ENCODE data around the gene AUTS2. TPM values are rescaled to one million over a fixed set of nuclear protein-coding genes. Genes with fewer than 3 reads are reported as not detected.

The AUTS2 gene
- total RNA-seq, 5 donors from 2014 or later (not counting 1 experiment from before 2014, with no cell fraction given) = 10.6 to 66.2 (median 37.6) TPM

GRCh38 chr7:70340236-70340635 is 742.0 kb downstream of the AUTS2 start:
- Histone ChIP-seq H3K36me3 (ENCODE audit: control insufficient read depth in 2 of 2, extremely low read depth in 1 of 2, insufficient read depth in 1 of 2, low read length in 1 of 2) (no peaks in the 10 kb centered on the region), H3K4me1 (ENCODE audit: control insufficient read depth in 1 of 2, extremely low read depth in 1 of 2, insufficient read depth in 2 of 2, low read length in 2 of 2) (peaks cover 3 to 9% of the 10 kb centered on the region in 2 experiments), H3K27me3 (replicated peaks in 1 of 2; ENCODE audit: control insufficient read depth in 2 of 2, extremely low read depth in 1 of 2, insufficient read depth in 2 of 2, low read length in 1 of 2) (no peaks in the 10 kb centered on the region), H3K9me3 (no peaks in the 10 kb centered on the region), H3K4me3 (ENCODE audit: control insufficient read depth in 1 of 2, extremely low read depth in 1 of 2, low read length in 1 of 2) (no peak overlapping the region), H3K27ac (ENCODE audit: low read length) (no peak overlapping the region)
- DNase-seq (no peak), ATAC-seq (replicated peaks in 1 of 4) (no peak)
- H3K27ac Mint-ChIP-seq = no peak overlapping the region
- POLR2A ChIA-PET = no interaction called here
- H3K27me3 Mint-ChIP-seq = no peaks in the 10 kb centered on the region
- no CpG with 5 or more reads among the region's 3 CpGs for WGBS (ENCODE audit: insufficient coverage)
- H3K4me3 Mint-ChIP-seq = no peak overlapping the region
- H3K9me3 Mint-ChIP-seq = peaks cover 0 to 3% (median 0%) of the 10 kb centered on the region in 3 donors
- peaks cover 4 to 11% (median 11%) of the 10 kb centered on the region in 3 donors for H3K4me1 Mint-ChIP-seq
- CTCF ChIA-PET = no interaction called here
- no peaks in the 10 kb centered on the region for H3K36me3 Mint-ChIP-seq

- ATAC-seq (replicated peaks in 1 of 4) (no peak), DNase-seq (no peak)
- H3K27ac ChIP-seq (ENCODE audit: low read length) = no peak overlapping the region
- H3K36me3 Mint-ChIP-seq = no peaks in the 10 kb centered on the region
- H3K4me1 Mint-ChIP-seq = peaks cover under 1 to 9% (median 6%) of the 10 kb centered on the region in 3 donors
- 100% methylated on average over 1 of the region's 2 CpGs for WGBS (ENCODE audit: insufficient coverage)
- no peak overlapping the region for H3K27ac Mint-ChIP-seq
- POLR2A ChIA-PET = interaction anchor here in 1 of 2 donors (0.6 kb wide), 1 partner anchor 22 kb away, joined by 3 read pairs; no protein-coding TSS in a partner anchor
- H3K4me1 ChIP-seq (ENCODE audit: control insufficient read depth in 1 of 2, extremely low read depth in 1 of 2, insufficient read depth in 2 of 2, low read length in 2 of 2) = peaks cover 2 to 3% of the 10 kb centered on the region in 2 experiments
- H3K27me3 ChIP-seq (replicated peaks in 1 of 2; ENCODE audit: control insufficient read depth in 2 of 2, extremely low read depth in 1 of 2, insufficient read depth in 2 of 2, low read length in 1 of 2) = no peaks in the 10 kb centered on the region
- H3K27me3 Mint-ChIP-seq = no peaks in the 10 kb centered on the region
- H3K9me3 Mint-ChIP-seq = peaks cover 0 to 3% (median 0%) of the 10 kb centered on the region in 3 donors
- H3K9me3 ChIP-seq = no peaks in the 10 kb centered on the region
- CTCF ChIA-PET = no interaction called here
- H3K4me3 Mint-ChIP-seq = no peak overlapping the region
- H3K4me3 ChIP-seq (ENCODE audit: control insufficient read depth in 1 of 2, extremely low read depth in 1 of 2, low read length in 1 of 2) = no peak overlapping the region
- no peaks in the 10 kb centered on the region for H3K36me3 ChIP-seq (ENCODE audit: control insufficient read depth in 2 of 2, extremely low read depth in 1 of 2, insufficient read depth in 1 of 2, low read length in 1 of 2)
Measured at GRCh38 chr7:70341446-70341845, 743.2 kb downstream of the AUTS2 start.

GRCh38 chr7:70343519-70343918 is 745.2 kb downstream of the AUTS2 start:
- peaks cover 0 to 3% (median 0%) of the 10 kb centered on the region in 3 donors for H3K9me3 Mint-ChIP-seq
- H3K4me1 ChIP-seq (ENCODE audit: control insufficient read depth in 1 of 2, extremely low read depth in 1 of 2, insufficient read depth in 2 of 2, low read length in 2 of 2) = peaks cover 8 to 16% of the 10 kb centered on the region in 2 experiments
- no peak overlapping the region for H3K4me3 ChIP-seq (ENCODE audit: control insufficient read depth in 1 of 2, extremely low read depth in 1 of 2, low read length in 1 of 2)
- ChIA-PET CTCF (no interaction called here), POLR2A (no interaction called here)
- no peaks in the 10 kb centered on the region for H3K27me3 ChIP-seq (replicated peaks in 1 of 2; ENCODE audit: control insufficient read depth in 2 of 2, extremely low read depth in 1 of 2, insufficient read depth in 2 of 2, low read length in 1 of 2)
- WGBS (ENCODE audit: insufficient coverage) = 83% methylated on average over 1 of the region's 2 CpGs
- H3K36me3 ChIP-seq (ENCODE audit: control insufficient read depth in 2 of 2, extremely low read depth in 1 of 2, insufficient read depth in 1 of 2, low read length in 1 of 2) = no peaks in the 10 kb centered on the region
- DNase-seq (no peak), ATAC-seq (replicated peaks in 1 of 4) (no peak)
- H3K4me1 Mint-ChIP-seq = peaks cover 12 to 15% (median 12%) of the 10 kb centered on the region in 3 donors
- no peak overlapping the region for H3K27ac ChIP-seq (ENCODE audit: low read length)
- H3K4me3 Mint-ChIP-seq = no peak overlapping the region
- no peaks in the 10 kb centered on the region for H3K27me3 Mint-ChIP-seq
- H3K27ac Mint-ChIP-seq = no peak overlapping the region
- H3K36me3 Mint-ChIP-seq = no peaks in the 10 kb centered on the region
- no peaks in the 10 kb centered on the region for H3K9me3 ChIP-seq

GRCh38 chr7:70344726-70345125 is 746.5 kb downstream of the AUTS2 start:
- POLR2A ChIA-PET = no interaction called here
- CTCF ChIA-PET = no interaction called here
- Histone ChIP-seq H3K36me3 (ENCODE audit: control insufficient read depth in 2 of 2, extremely low read depth in 1 of 2, insufficient read depth in 1 of 2, low read length in 1 of 2) (no peaks in the 10 kb centered on the region), H3K27ac (ENCODE audit: low read length) (no peak overlapping the region), H3K27me3 (replicated peaks in 1 of 2; ENCODE audit: control insufficient read depth in 2 of 2, extremely low read depth in 1 of 2, insufficient read depth in 2 of 2, low read length in 1 of 2) (no peaks in the 10 kb centered on the region), H3K4me3 (ENCODE audit: control insufficient read depth in 1 of 2, extremely low read depth in 1 of 2, low read length in 1 of 2) (no peak overlapping the region), H3K4me1 (ENCODE audit: control insufficient read depth in 1 of 2, extremely low read depth in 1 of 2, insufficient read depth in 2 of 2, low read length in 2 of 2) (peaks cover 8 to 16% of the 10 kb centered on the region in 2 experiments), H3K9me3 (no peaks in the 10 kb centered on the region)
- Mint-ChIP-seq H3K4me1 (peaks cover 12 to 15% (median 12%) of the 10 kb centered on the region in 3 donors), H3K27me3 (no peaks in the 10 kb centered on the region), H3K36me3 (no peaks in the 10 kb centered on the region), H3K27ac (no peak overlapping the region), H3K9me3 (peaks cover 0 to 3% (median 0%) of the 10 kb centered on the region in 3 donors), H3K4me3 (no peak overlapping the region)
- WGBS (ENCODE audit: insufficient coverage) = no CpG with 5 or more reads among the region's 2 CpGs
- DNase-seq = no peak
- no peak for ATAC-seq (replicated peaks in 1 of 4)

GRCh38 chr7:70346844-70347462 is 748.7 kb downstream of the AUTS2 start:
- no peak for DNase-seq
- Histone ChIP-seq H3K4me3 (ENCODE audit: control insufficient read depth in 1 of 2, extremely low read depth in 1 of 2, low read length in 1 of 2) (no peak overlapping the region), H3K4me1 (ENCODE audit: control insufficient read depth in 1 of 2, extremely low read depth in 1 of 2, insufficient read depth in 2 of 2, low read length in 2 of 2) (peaks cover 8 to 16% of the 10 kb centered on the region in 2 experiments), H3K27me3 (replicated peaks in 1 of 2; ENCODE audit: control insufficient read depth in 2 of 2, extremely low read depth in 1 of 2, insufficient read depth in 2 of 2, low read length in 1 of 2) (no peaks in the 10 kb centered on the region), H3K36me3 (ENCODE audit: control insufficient read depth in 2 of 2, extremely low read depth in 1 of 2, insufficient read depth in 1 of 2, low read length in 1 of 2) (no peaks in the 10 kb centered on the region), H3K9me3 (no peaks in the 10 kb centered on the region), H3K27ac (ENCODE audit: low read length) (no peak overlapping the region)
- WGBS (ENCODE audit: insufficient coverage) = 50% methylated on average over 4 of the region's 5 CpGs
- ATAC-seq (replicated peaks in 1 of 4) = peak in 3 of 4 experiments; percentile 27 to 73 (median 63)
- CTCF ChIA-PET = no interaction called here
- Mint-ChIP-seq H3K9me3 (peaks cover 0 to 6% (median 4%) of the 10 kb centered on the region in 3 donors), H3K27me3 (no peaks in the 10 kb centered on the region), H3K4me3 (peak overlapping the region in 1 of 3 donors; percentile 18), H3K4me1 (peaks cover 12 to 15% (median 12%) of the 10 kb centered on the region in 3 donors), H3K27ac (peak overlapping the region in 1 of 2 donors; percentile 49), H3K36me3 (no peaks in the 10 kb centered on the region)
- POLR2A ChIA-PET = no interaction called here

- H3K9me3 Mint-ChIP-seq = peaks cover 0 to 6% (median 4%) of the 10 kb centered on the region in 3 donors
- Histone ChIP-seq H3K27ac (ENCODE audit: low read length) (no peak overlapping the region), H3K36me3 (ENCODE audit: control insufficient read depth in 2 of 2, extremely low read depth in 1 of 2, insufficient read depth in 1 of 2, low read length in 1 of 2) (no peaks in the 10 kb centered on the region), H3K27me3 (replicated peaks in 1 of 2; ENCODE audit: control insufficient read depth in 2 of 2, extremely low read depth in 1 of 2, insufficient read depth in 2 of 2, low read length in 1 of 2) (no peaks in the 10 kb centered on the region), H3K4me3 (ENCODE audit: control insufficient read depth in 1 of 2, extremely low read depth in 1 of 2, low read length in 1 of 2) (no peak overlapping the region), H3K9me3 (no peaks in the 10 kb centered on the region), H3K4me1 (ENCODE audit: control insufficient read depth in 1 of 2, extremely low read depth in 1 of 2, insufficient read depth in 2 of 2, low read length in 2 of 2) (peaks cover 8 to 16% of the 10 kb centered on the region in 2 experiments)
- H3K27ac Mint-ChIP-seq = no peak overlapping the region
- no CpG with 5 or more reads among the region's 3 CpGs for whole genome bisulfite sequencing (ENCODE audit: insufficient coverage)
- DNase-seq (no peak), ATAC-seq (replicated peaks in 1 of 4) (no peak)
- peaks cover 12 to 15% (median 12%) of the 10 kb centered on the region in 3 donors for H3K4me1 Mint-ChIP-seq
- CTCF ChIA-PET = no interaction called here
- peak overlapping the region in 1 of 3 donors; percentile 18 for H3K4me3 Mint-ChIP-seq
- H3K27me3 Mint-ChIP-seq = no peaks in the 10 kb centered on the region
- H3K36me3 Mint-ChIP-seq = no peaks in the 10 kb centered on the region
- POLR2A ChIA-PET = no interaction called here
Measured at GRCh38 chr7:70347463-70348254, 749.4 kb downstream of the AUTS2 start.

Data from T-cell (primary cell).